Measurements from ENCODE around the gene ATXN7L1.
A peak's percentile ranks its signal among the peaks of the same experiment; 100 is the strongest.
"Not testable (repeated sequence)": the region's sequence is repeated elsewhere in the genome, so short reads cannot be mapped to it uniquely, and the experiment has no call there.

ATXN7L1 gene

DNA sequence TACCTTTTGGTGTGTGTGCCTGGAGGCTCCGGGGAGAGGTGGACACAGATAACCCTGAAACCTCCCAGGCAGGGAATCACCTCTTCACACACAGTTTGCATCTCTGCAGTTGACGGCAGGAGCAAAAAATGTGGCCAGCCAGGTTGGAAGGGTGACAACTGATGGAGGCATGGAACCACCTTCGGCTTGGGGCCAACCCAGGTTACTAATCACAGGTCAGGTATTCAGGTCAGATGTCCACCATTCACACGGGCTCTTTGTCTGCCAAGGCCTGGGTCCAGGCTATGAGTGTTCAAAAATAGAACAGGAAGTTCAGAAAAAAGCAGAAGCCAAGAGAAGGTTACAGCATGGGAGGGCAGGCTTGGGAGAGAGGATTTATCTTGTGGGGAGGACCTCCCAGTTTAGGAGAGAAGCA, 157.9 kb downstream of the ATXN7L1 start:
- Histone ChIP-seq H3K4me3 (ENCODE audit: low read depth, low read length) (no peak overlapping the region), H3K4me1 (ENCODE audit: control insufficient read depth, insufficient read depth, low read length, unreplicated experiment) (peaks cover 9% of the 10 kb centered on the region), H3K79me2 (ENCODE audit: control insufficient read depth, insufficient read depth, low read length, unreplicated experiment) (no peaks in the 10 kb centered on the region), H3K27ac (ENCODE audit: low read depth, low read length) (no peak overlapping the region), H2AFZ (ENCODE audit: low read length, unreplicated experiment) (no peak overlapping the region), H3K36me3 (ENCODE audit: insufficient read depth, low read length) (no peaks in the 10 kb centered on the region), H3K27me3 (ENCODE audit: insufficient read depth, low read length) (no peaks in the 10 kb centered on the region)

DNA sequence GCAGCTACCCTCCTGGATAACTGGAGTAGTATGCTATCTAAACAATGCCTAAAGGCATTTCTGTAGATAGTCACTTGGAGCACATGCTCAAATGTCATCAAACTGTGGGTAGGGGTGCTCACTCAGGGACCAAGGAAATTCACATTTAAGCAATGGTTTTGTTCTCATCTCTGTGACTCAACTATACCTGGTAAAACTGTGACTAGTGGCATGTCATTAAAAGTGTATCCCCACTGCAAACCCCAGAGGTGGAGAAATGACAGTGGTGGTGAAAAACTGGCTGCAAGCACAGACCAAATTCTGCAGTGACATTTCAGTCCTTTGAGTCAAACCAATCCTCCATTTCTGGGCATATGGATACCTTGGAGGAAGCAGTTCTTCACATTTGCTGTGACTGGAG, 160.9 kb downstream of the ATXN7L1 start:
- no peak overlapping the region for H2AFZ ChIP-seq (ENCODE audit: low read length, unreplicated experiment)
- peaks cover 12% of the 10 kb centered on the region for H3K4me1 ChIP-seq (ENCODE audit: control insufficient read depth, insufficient read depth, low read length, unreplicated experiment)
- H3K36me3 ChIP-seq (ENCODE audit: insufficient read depth, low read length), result no peaks in the 10 kb centered on the region
- H3K27me3 ChIP-seq (ENCODE audit: insufficient read depth, low read length), result no peaks in the 10 kb centered on the region
- no peaks in the 10 kb centered on the region for H3K79me2 ChIP-seq (ENCODE audit: control insufficient read depth, insufficient read depth, low read length, unreplicated experiment)
- H3K27ac ChIP-seq (ENCODE audit: low read depth, low read length), result no peak overlapping the region
- H3K4me3 ChIP-seq (ENCODE audit: low read depth, low read length), result no peak overlapping the region

GRCh38 chr7:105713488-105714465, 162.6 kb downstream of the ATXN7L1 start:
- no peak overlapping the region for H3K4me3 ChIP-seq (ENCODE audit: low read depth, low read length)

GRCh38 chr7:105712877-105713276, 163.5 kb downstream of the ATXN7L1 start:
- Histone ChIP-seq H3K4me3 (ENCODE audit: low read depth, low read length) (no peak overlapping the region), H3K27me3 (ENCODE audit: insufficient read depth, low read length) (no peaks in the 10 kb centered on the region), H3K36me3 (ENCODE audit: insufficient read depth, low read length) (no peaks in the 10 kb centered on the region), H3K27ac (ENCODE audit: low read depth, low read length) (no peak overlapping the region), H3K79me2 (ENCODE audit: control insufficient read depth, insufficient read depth, low read length, unreplicated experiment) (no peaks in the 10 kb centered on the region), H2AFZ (ENCODE audit: low read length, unreplicated experiment) (no peak overlapping the region), H3K4me1 (ENCODE audit: control insufficient read depth, insufficient read depth, low read length, unreplicated experiment) (peaks cover 12% of the 10 kb centered on the region)

More at GRCh38 chr7:105713488-105714465, 162.6 kb downstream of the ATXN7L1 start:
- Histone ChIP-seq H3K79me2 (ENCODE audit: control insufficient read depth, insufficient read depth, low read length, unreplicated experiment) (no peaks in the 10 kb centered on the region), H3K27me3 (ENCODE audit: insufficient read depth, low read length) (no peaks in the 10 kb centered on the region), H3K27ac (ENCODE audit: low read depth, low read length) (peak overlapping the region; percentile 9; the same call in 1 of the 2 replicates), H3K36me3 (ENCODE audit: insufficient read depth, low read length) (no peaks in the 10 kb centered on the region), H2AFZ (ENCODE audit: low read length, unreplicated experiment) (no peak overlapping the region), H3K4me1 (ENCODE audit: control insufficient read depth, insufficient read depth, low read length, unreplicated experiment) (peaks cover 12% of the 10 kb centered on the region)

- Histone ChIP-seq H3K36me3 (ENCODE audit: insufficient read depth, low read length) (no peaks in the 10 kb centered on the region), H3K4me3 (ENCODE audit: low read depth, low read length) (no peak overlapping the region), H3K27ac (ENCODE audit: low read depth, low read length) (no peak overlapping the region), H3K27me3 (ENCODE audit: insufficient read depth, low read length) (no peaks in the 10 kb centered on the region), H2AFZ (ENCODE audit: low read length, unreplicated experiment) (no peak overlapping the region), H3K79me2 (ENCODE audit: control insufficient read depth, insufficient read depth, low read length, unreplicated experiment) (no peaks in the 10 kb centered on the region), H3K4me1 (ENCODE audit: control insufficient read depth, insufficient read depth, low read length, unreplicated experiment) (peaks cover 12% of the 10 kb centered on the region)
Measured at GRCh38 chr7:105711726-105712402, 164.5 kb downstream of the ATXN7L1 start.

DNA sequence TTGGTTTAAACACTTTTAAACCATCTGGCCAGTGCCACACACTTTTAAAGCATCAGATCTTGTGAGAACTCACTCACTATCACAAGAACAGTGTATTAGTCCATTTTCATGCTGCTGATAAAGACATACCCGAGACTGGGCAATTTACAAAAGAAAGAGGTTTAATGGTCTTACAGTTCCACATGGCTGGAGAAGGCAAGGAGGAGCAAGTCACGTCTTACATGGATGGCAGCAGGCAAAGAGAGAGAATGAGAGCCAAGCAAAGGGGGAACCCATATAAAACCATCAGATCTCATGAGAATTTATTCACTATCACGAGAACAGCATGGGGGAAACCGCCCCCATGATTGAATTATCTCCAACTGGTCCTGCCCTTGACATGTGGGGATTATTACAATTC, 165.7 kb downstream of the ATXN7L1 start:
- not testable (repeated sequence) for H3K36me3 ChIP-seq (ENCODE audit: insufficient read depth, low read length); H3K4me3 ChIP-seq (ENCODE audit: low read depth, low read length); H3K27me3 ChIP-seq (ENCODE audit: insufficient read depth, low read length); H3K79me2 ChIP-seq (ENCODE audit: control insufficient read depth, insufficient read depth, low read length, unreplicated experiment); H2AFZ ChIP-seq (ENCODE audit: low read length, unreplicated experiment); H3K27ac ChIP-seq (ENCODE audit: low read depth, low read length)
- peaks cover 12% of the 10 kb centered on the region for H3K4me1 ChIP-seq (ENCODE audit: control insufficient read depth, insufficient read depth, low read length, unreplicated experiment)

GRCh38 chr7:105708763-105709080, 167.7 kb downstream of the ATXN7L1 start:
- H3K4me1 ChIP-seq (ENCODE audit: control insufficient read depth, insufficient read depth, low read length, unreplicated experiment), result peaks cover 5% of the 10 kb centered on the region
- no peak overlapping the region for H2AFZ ChIP-seq (ENCODE audit: low read length, unreplicated experiment)
- H3K27me3 ChIP-seq (ENCODE audit: insufficient read depth, low read length), result no peaks in the 10 kb centered on the region
- H3K79me2 ChIP-seq (ENCODE audit: control insufficient read depth, insufficient read depth, low read length, unreplicated experiment), result no peaks in the 10 kb centered on the region
- no peaks in the 10 kb centered on the region for H3K36me3 ChIP-seq (ENCODE audit: insufficient read depth, low read length)
- no peak overlapping the region for H3K4me3 ChIP-seq (ENCODE audit: low read depth, low read length)
- no peak overlapping the region for H3K27ac ChIP-seq (ENCODE audit: low read depth, low read length)

GRCh38 chr7:105707967-105708762, 168.2 kb downstream of the ATXN7L1 start:
- Histone ChIP-seq H2AFZ (ENCODE audit: low read length, unreplicated experiment) (no peak overlapping the region), H3K4me3 (ENCODE audit: low read depth, low read length) (no peak overlapping the region), H3K27ac (ENCODE audit: low read depth, low read length) (no peak overlapping the region), H3K79me2 (ENCODE audit: control insufficient read depth, insufficient read depth, low read length, unreplicated experiment) (no peaks in the 10 kb centered on the region), H3K36me3 (ENCODE audit: insufficient read depth, low read length) (no peaks in the 10 kb centered on the region), H3K4me1 (ENCODE audit: control insufficient read depth, insufficient read depth, low read length, unreplicated experiment) (peaks cover 1% of the 10 kb centered on the region), H3K27me3 (ENCODE audit: insufficient read depth, low read length) (no peaks in the 10 kb centered on the region)

DNA sequence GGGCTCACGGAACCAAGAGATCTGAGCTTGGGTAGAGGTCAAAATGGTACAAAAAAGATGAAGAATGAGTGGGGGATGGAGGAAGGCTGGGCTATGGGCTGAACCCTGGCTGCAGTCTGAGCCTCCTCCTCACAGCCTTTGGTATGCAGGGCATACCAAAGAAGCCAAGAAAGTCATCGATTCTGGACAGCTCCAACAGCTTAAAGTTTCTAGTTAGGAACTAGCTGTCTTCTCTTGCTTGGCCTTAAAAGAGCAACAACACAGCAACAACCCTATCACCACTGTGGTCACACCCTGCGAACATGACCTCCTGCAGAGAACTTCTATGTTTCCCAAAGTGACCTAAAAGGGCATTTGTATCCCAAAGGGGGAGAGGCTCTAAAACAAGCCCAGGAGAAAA, 169.0 kb downstream of the ATXN7L1 start:
- Histone ChIP-seq H3K4me1 (ENCODE audit: control insufficient read depth, insufficient read depth, low read length, unreplicated experiment) (no peaks in the 10 kb centered on the region), H3K4me3 (ENCODE audit: low read depth, low read length) (no peak overlapping the region), H3K27me3 (ENCODE audit: insufficient read depth, low read length) (no peaks in the 10 kb centered on the region), H2AFZ (ENCODE audit: low read length, unreplicated experiment) (no peak overlapping the region), H3K36me3 (ENCODE audit: insufficient read depth, low read length) (no peaks in the 10 kb centered on the region), H3K79me2 (ENCODE audit: control insufficient read depth, insufficient read depth, low read length, unreplicated experiment) (no peaks in the 10 kb centered on the region), H3K27ac (ENCODE audit: low read depth, low read length) (no peak overlapping the region)

DNA sequence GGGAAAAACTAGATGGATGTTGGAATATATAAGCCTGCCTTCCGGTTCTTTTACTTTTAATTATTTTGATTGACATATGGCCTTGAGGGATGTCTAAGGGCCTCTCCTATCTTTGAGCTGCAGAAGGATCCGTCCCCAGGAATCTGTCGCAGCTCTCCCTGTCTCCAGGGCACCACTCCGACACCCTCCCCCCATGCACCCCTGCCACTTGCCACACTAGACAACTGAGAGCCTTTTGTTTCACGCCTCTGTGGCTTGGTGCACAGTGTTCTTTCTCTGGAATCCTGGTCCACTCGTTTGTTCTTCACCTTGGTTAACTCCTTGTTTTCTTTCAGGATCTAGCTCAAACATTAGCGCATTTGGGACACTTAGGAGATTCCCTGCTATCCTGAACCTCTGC, 171.0 kb downstream of the ATXN7L1 start:
- H3K27ac ChIP-seq (ENCODE audit: low read depth, low read length), result no peak overlapping the region
- no peaks in the 10 kb centered on the region for H3K79me2 ChIP-seq (ENCODE audit: control insufficient read depth, insufficient read depth, low read length, unreplicated experiment)
- H3K4me1 ChIP-seq (ENCODE audit: control insufficient read depth, insufficient read depth, low read length, unreplicated experiment), result no peaks in the 10 kb centered on the region
- H3K4me3 ChIP-seq (ENCODE audit: low read depth, low read length), result no peak overlapping the region
- H3K27me3 ChIP-seq (ENCODE audit: insufficient read depth, low read length), result no peaks in the 10 kb centered on the region
- H2AFZ ChIP-seq (ENCODE audit: low read length, unreplicated experiment), result no peak overlapping the region
- no peaks in the 10 kb centered on the region; the same call in 1 of the 2 replicates for H3K36me3 ChIP-seq (ENCODE audit: insufficient read depth, low read length)

All from ACC112 (cell line).